K562 (cell line): Measurements from ENCODE around the gene KTI12. TPM values are rescaled to one million over a fixed set of nuclear protein-coding genes. Genes with fewer than 3 reads are reported as not detected.

ENCODE experiments used
- ATAC-seq: fragments of 200-7000 bp; cut with Tn5 transposase; 3 replicates; pipeline ENCODE4 v1.9.1; 2020; ENCODE audit warnings: moderate library complexity
- BruUV-seq: library from RNA; stranded (reverse); fragments of 400-500 nt; replicated peaks from 2 replicates; lab custom pipeline; 2021; lab: Mats Ljungman, UMichigan
- CTCF ChIA-PET: fragments of 300-600 bp; formaldehyde crosslinking; extraction: SDS; loops from one replicate; lab custom pipeline; 2021; ENCODE audit warnings: low intra/inter-chr PET ratio; lab: Yijun Ruan, JAX
- POLR2A ChIA-PET: fragments of 300-600, 350-650 bp; sonication (Branson Sonifier 250); formaldehyde crosslinking; extraction: SDS; loops from one replicate; lab custom pipeline; 2021; ENCODE audit warnings: antibody characterized with exemption, inconsistent platforms; lab: Yijun Ruan, JAX
- DNase-seq, 4 experiments: peaks; one replicate each; pipeline versions ENCODE4 v3.0.0 to v3.0.0-alpha.2; 2011 to 2018; ENCODE audit warnings: low spot score in 3 of 4, mixed read lengths in 3 of 4; ENCODE audit errors: extremely low read depth in 1 of 4
- FAIRE-seq: peaks from 2 replicates; lab custom pipeline; 2011; peaks lifted over from hg19 to GRCh38; lab: Jason Lieb, UNC
- H2AFZ ChIP-seq: 2 replicates; pipeline ENCODE4 v1.6.0; 2011; ENCODE audit warnings: low read depth, low read length, control low read depth, inconsistent platforms
- H3K27ac ChIP-seq: fragments of 200-600 bp; 3 replicates; pipeline ENCODE4 v1.8.0; 2011; ENCODE audit warnings: low read depth, mild to moderate bottlenecking, control low read depth, inconsistent platforms, low read length, moderate library complexity, mixed read lengths; ENCODE audit errors: extremely low read depth
- H3K27me3 ChIP-seq, 2 experiments: fragments of 300-600 bp in 1 of 2; 2 replicates in 1 of 2; 3 replicates in 1 of 2; pipeline versions ENCODE4 v1.6.0 to v1.8.0; 2011; ENCODE audit warnings: inconsistent platforms in 2 of 2, low read length in 2 of 2, mild to moderate bottlenecking in 1 of 2, mixed read lengths in 1 of 2, moderate library complexity in 1 of 2; ENCODE audit not compliant: control insufficient read depth in 2 of 2, insufficient read depth in 2 of 2
- H3K36me3 ChIP-seq: fragments of 300-600 bp; 3 replicates; pipeline ENCODE4 v1.8.0; 2011; ENCODE audit warnings: mild to moderate bottlenecking, low read length, inconsistent platforms; ENCODE audit not compliant: control insufficient read depth, insufficient read depth
- H3K4me1 ChIP-seq, 2 experiments: fragments of 200-600 bp in 1 of 2; replicated peaks in 1 of 2; 2 replicates in 1 of 2; 3 replicates in 1 of 2; pipeline versions ENCODE4 v1.5.1 to v1.8.0; 2011; ENCODE audit warnings: inconsistent platforms in 2 of 2, low read length in 2 of 2, mild to moderate bottlenecking in 1 of 2, mixed read lengths in 1 of 2, moderate library complexity in 1 of 2; ENCODE audit not compliant: control insufficient read depth in 2 of 2, insufficient read depth in 2 of 2
- H3K4me2 ChIP-seq: 2 replicates; pipeline ENCODE4 v1.6.1; 2011; ENCODE audit warnings: low read length, control low read depth, inconsistent platforms, mixed read lengths; ENCODE audit not compliant: insufficient read depth
- H3K4me3 ChIP-seq: fragments of 200-600 bp; sonication (generic), shearing (Covaris generic); 2 replicates; pipeline ENCODE4 v1.5.1; 2016; ENCODE audit warnings: control low read depth, inconsistent platforms
- H3K79me2 ChIP-seq: fragments of 200-600 bp; 3 replicates; pipeline ENCODE4 v1.8.0; 2011; ENCODE audit warnings: low read length, inconsistent platforms; ENCODE audit not compliant: control insufficient read depth, insufficient read depth
- H3K9ac ChIP-seq, 2 experiments: 2 replicates each; pipeline versions ENCODE4 v1.6.0 to v1.6.1; 2011; ENCODE audit warnings: low read depth in 2 of 2, low read length in 2 of 2, control low read depth in 1 of 2, inconsistent platforms in 1 of 2, mild to moderate bottlenecking in 1 of 2, mixed read lengths in 1 of 2; ENCODE audit not compliant: insufficient read depth in 1 of 2
- H3K9me1 ChIP-seq: one replicate; pipeline ENCODE4 v1.6.0; 2011; ENCODE audit warnings: inconsistent platforms, mild to moderate bottlenecking, low read length, moderate library complexity; ENCODE audit not compliant: control insufficient read depth, insufficient read depth
- H3K9me3 ChIP-seq: replicated peaks from 2 replicates; pipeline ENCODE4 v1.5.1; 2011; ENCODE audit warnings: low read depth, low read length, inconsistent platforms; ENCODE audit not compliant: control insufficient read depth, insufficient read depth
- H4K20me1 ChIP-seq: replicated peaks from 2 replicates; pipeline ENCODE4 v1.6.1; 2011; ENCODE audit warnings: low read length, inconsistent platforms, mixed read lengths; ENCODE audit not compliant: control insufficient read depth, insufficient read depth
- BRD9 ChIP-seq: fragments of 450-650 bp; IDR thresholded peaks from 2 replicates; pipeline ENCODE4 v1.6.1; 2018; ENCODE audit warnings: low read depth; ENCODE audit not compliant: partially characterized antibody
- CAMTA2 ChIP-seq: fragments of 250-450 bp; sonication (Bioruptor Pico); conservative IDR thresholded peaks from 2 replicates; pipeline ENCODE4 v1.5.1; 2022
- PHF20 ChIP-seq: fragments of 450-650 bp; IDR thresholded peaks from 2 replicates; pipeline ENCODE4 v1.6.1; 2018; ENCODE audit not compliant: partially characterized antibody
- RBFOX2 ChIP-seq: fragments of 200-400 bp; formaldehyde crosslinking; IDR thresholded peaks from 2 replicates; pipeline ENCODE4 v1.6.1; 2017; ENCODE audit warnings: low read depth, mild to moderate bottlenecking, low read length, moderate library complexity
- RBM25 ChIP-seq: fragments of 200-400 bp; formaldehyde crosslinking; IDR thresholded peaks from 2 replicates; pipeline ENCODE4 v1.6.1; 2018; ENCODE audit warnings: low read length, low read depth, moderate library complexity; ENCODE audit not compliant: severe bottlenecking
- SLC30A9 ChIP-seq: fragments of 250-450 bp; sonication (Bioruptor Pico); IDR thresholded peaks from 2 replicates; pipeline ENCODE4 v1.8.0; 2022; ENCODE audit warnings: mild to moderate bottlenecking, moderate library complexity
- WGBS: fragments of 100-300 bp; shearing (Covaris generic); methylation state at CpG from one replicate; pipeline ENCODE4 v1.1.6; 2016; ENCODE audit warnings: low coverage, mixed read lengths; ENCODE audit not compliant: insufficient coverage; ENCODE audit errors: missing lambda C conversion rate; 5-methylcytosine and 5-hydroxymethylcytosine counted together
- in situ Hi-C: fragments of 300-500 bp; cut with MboI; formaldehyde crosslinking; loops from 4 replicates; pipeline ENCODE4 v1.15.0; 2018; ENCODE audit warnings: inconsistent platforms, mixed read lengths
- intact Hi-C: fragments of 100-400 bp; cut with micrococcal nuclease; formaldehyde crosslinking; loops from 2 replicates; pipeline ENCODE4 v1.14.2; 2022
- polyA plus RNA-seq, 8 experiments: library from polyadenylated mRNA; depleted of rRNA in 4 of 8; stranded (reverse) in 5 of 8; unstranded in 3 of 8; fragments of >200 nt; fragmentation: Nextera tagmentation in 2 of 8; fragmentation: Illumina TruSeq in 1 of 8; extraction: Ambion mirVana in 2 of 8; extraction: Trizol in 1 of 8; gene quantifications; 2 replicates each; pipeline versions ENCODE4 v1.2.1 to v1.2.3, GENCODE V29; 2011 to 2014; ENCODE audit warnings: inconsistent platforms in 1 of 8, missing spikeins in 1 of 8
- total RNA-seq, 7 experiments: library from RNA; depleted of rRNA in 6 of 7; stranded (reverse); fragments of >200 nt in 6 of 7; fragmentation: Illumina TruSeq in 2 of 7; extraction: Trizol in 2 of 7; gene quantifications; 2 replicates each; pipeline versions ENCODE4 v1.2.1 to v1.2.3, GENCODE V29; 2011 to 2021; ENCODE audit warnings: low replicate concordance in 1 of 7
- TF ChIP-seq, protein P1 (sequence below): fragments of 200-800 bp; sonication (Bioruptor generic); IDR thresholded peaks from 2 replicates; pipeline ENCODE4 v1.6.1; 2017; ENCODE audit warnings: missing genetic modification characterization, missing compliant biosample characterization

KTI12 gene
- total and polyA plus RNA-seq, 9 of the 15 experiments (the other 6 are each of a cell fraction or from before 2014, with no cell fraction given), result 3.1 to 22.8 (median 11.6) TPM

GRCh38 chr1:52053862-52054261 is 20.3 kb upstream of the KTI12 start:
- Histone ChIP-seq H3K9ac (peak overlapping the region in 1 of 2 experiments; percentile 93; a peak in 1 of 4 replicates), H3K79me2 (peaks cover 58% of the 10 kb centered on the region), H2AFZ (no peak overlapping the region), H3K27me3 (no peaks in the 10 kb centered on the region; a peak in 1 of 5 replicates), H3K9me1 (no peaks in the 10 kb centered on the region), H3K4me1 (peaks cover 5 to 16% of the 10 kb centered on the region in 2 experiments), H3K4me2 (peak overlapping the region; percentile 99), H3K36me3 (peaks cover 30% of the 10 kb centered on the region; the same call in 1 of the 3 replicates), H3K4me3 (peak overlapping the region; percentile 83), H3K9me3 (no peaks in the 10 kb centered on the region), H3K27ac (no peak overlapping the region; the same call in 2 of the 3 replicates), H4K20me1 (no peaks in the 10 kb centered on the region)
- 65% methylated on average over 1 of the region's 1 CpG for WGBS
- no peak for ATAC-seq
- TF ChIP-seq, protein P1, sequence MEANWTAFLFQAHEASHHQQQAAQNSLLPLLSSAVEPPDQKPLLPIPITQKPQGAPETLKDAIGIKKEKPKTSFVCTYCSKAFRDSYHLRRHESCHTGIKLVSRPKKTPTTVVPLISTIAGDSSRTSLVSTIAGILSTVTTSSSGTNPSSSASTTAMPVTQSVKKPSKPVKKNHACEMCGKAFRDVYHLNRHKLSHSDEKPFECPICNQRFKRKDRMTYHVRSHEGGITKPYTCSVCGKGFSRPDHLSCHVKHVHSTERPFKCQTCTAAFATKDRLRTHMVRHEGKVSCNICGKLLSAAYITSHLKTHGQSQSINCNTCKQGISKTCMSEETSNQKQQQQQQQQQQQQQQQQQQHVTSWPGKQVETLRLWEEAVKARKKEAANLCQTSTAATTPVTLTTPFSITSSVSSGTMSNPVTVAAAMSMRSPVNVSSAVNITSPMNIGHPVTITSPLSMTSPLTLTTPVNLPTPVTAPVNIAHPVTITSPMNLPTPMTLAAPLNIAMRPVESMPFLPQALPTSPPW, result no peak
- TF ChIP-seq SLC30A9 (CRISPR knock-in tag) (no peak), CAMTA2 (no peak), RBFOX2 (0 out of 2 replicates have a peak, but pooled peaks have one; percentile 8), BRD9 (no peak), PHF20 (peak; percentile 41), RBM25 (peak; percentile 62)
- CTCF ChIA-PET, result interaction anchor here (0.7 kb wide), 1 partner anchor 39 kb away, joined by 3 read pairs; no protein-coding TSS in a partner anchor
- in situ Hi-C loops (no loop called here), intact Hi-C loops (no loop called here)
- BruUV-seq, result no TSS peak
- no peak for DNase-seq
- POLR2A ChIA-PET, result interaction anchor here (0.7 to 3.8 kb wide), 5 partner anchors 9 to 39 kb away, joined by 3 to 32 read pairs (median 6); no protein-coding TSS in a partner anchor
- FAIRE-seq, result no peak
